Stimulated activated CD4-positive, alpha-beta T cell treated with anti-CD3 and anti-CD28 coated beads, Interleukin-4, amount 100 ng/mL, for 1 hour (primary cell): ENCODE data around the gene RANGRF.
"Not testable (repeated sequence)": the region's sequence is repeated elsewhere in the genome, so short reads cannot be mapped to it uniquely, and the experiment has no call there.

ENCODE experiments used
- DNase-seq: peaks from one replicate; pipeline ENCODE4 v3.0.0-alpha.2; 2020

Gene RANGRF, protein sequence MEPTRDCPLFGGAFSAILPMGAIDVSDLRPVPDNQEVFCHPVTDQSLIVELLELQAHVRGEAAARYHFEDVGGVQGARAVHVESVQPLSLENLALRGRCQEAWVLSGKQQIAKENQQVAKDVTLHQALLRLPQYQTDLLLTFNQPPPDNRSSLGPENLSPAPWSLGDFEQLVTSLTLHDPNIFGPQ

GRCh38 chr17:8288336-8289102 is at the start of gene RANGRF:
Gene RANGRF (plus strand): TSS chr17:8288670. CDS start chr17:8288789, 119 bp downstream.
- peak; percentile 82 for DNase-seq

- DNase-seq: no peak
Observed at GRCh38 chr17:8243827-8244226, 44.6 kb upstream of the RANGRF start.

DNA sequence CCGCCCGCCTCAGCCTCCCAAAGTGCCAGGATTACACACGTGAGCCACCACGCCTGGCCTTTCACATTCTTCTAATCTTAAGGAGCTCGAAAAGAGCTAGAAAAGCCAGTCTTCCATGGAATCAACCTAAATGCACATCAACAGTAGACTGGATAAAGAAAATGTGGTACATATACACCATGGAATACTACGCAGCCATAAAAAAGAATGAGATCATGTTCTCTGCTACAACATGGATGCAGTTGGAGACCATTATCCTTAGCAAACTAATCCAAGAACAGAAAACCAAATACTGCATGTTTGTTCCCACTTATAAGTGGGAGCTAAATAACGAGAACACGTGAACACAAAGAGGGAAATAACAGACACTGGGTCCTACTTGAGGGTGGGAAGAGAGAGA is 43.7 kb upstream of the RANGRF start:
- DNase-seq: no peak

- peak; percentile 98 for DNase-seq
Observed at GRCh38 chr17:8248751-8249607, 39.5 kb upstream of the RANGRF start, which contains the start of gene PFAS. Gene PFAS (plus strand): TSS chr17:8249289. CDS start chr17:8253938, 4,649 bp downstream.

DNA sequence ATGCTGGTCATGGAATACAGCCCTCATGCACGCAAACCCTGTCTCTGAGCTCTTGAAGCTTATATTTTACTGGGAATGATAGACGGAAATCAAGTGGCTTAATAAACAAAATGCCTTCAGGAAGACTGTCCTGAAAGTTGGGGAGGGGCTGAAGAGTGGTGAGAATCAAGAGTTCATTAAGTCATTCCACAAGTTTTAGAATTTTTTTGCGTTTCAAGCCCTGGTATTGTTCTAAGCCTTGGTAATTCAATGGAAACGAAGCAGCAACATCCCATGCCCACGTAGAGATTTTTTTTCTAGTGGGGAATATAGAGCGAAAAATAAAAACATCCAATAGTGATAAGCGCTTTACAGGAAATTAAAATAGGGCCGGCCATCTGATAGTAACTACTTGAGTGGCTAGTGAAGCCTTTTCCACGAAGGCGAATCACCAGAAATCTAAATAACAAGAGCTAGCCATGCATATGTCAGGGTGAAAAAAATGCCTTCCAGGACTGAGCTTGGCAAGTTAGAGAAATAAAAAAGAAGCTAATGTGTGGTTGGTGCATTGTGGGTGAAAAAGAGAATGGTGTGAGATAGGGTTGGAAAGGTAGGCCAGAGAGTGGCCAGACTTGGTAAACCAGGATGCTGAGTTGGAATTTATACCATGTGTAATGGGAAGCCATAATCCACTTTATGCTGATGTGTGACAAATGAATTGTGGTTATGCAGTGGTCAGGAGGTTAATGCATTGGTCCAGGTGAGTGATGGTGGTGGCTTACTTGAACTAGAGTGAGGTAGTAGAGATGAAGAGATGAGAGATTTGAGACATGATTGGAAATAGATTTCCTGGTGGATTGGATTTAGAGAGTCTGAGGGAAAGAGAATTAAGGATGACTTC is 38.6 kb upstream of the RANGRF start:
- DNase-seq: no peak

DNA sequence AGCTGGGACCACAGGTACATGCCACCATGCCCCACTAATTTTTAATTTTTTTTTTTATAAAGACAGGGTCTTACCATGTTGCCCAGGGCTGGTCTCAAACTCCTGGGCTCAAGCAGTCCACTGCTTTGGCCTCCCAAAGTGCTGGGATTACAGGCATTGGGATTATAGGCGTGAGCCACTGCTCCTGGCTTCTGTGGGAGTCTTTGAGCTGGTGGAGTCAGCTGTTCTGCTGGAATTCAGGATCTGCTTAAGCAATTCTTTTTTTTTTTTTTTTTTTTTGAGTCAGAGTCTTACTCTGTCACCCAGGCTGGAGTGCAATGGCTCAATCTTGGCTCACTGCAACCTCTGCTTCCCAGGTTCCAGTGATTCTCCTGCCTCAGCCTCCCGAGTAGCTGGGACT is 37.1 kb upstream of the RANGRF start:
- not testable (repeated sequence) for DNase-seq

- no peak for DNase-seq
Observed at GRCh38 chr17:8253801-8254200, 34.7 kb upstream of the RANGRF start.

- no peak for DNase-seq
Observed at GRCh38 chr17:8254881-8255280, 33.6 kb upstream of the RANGRF start.

DNA sequence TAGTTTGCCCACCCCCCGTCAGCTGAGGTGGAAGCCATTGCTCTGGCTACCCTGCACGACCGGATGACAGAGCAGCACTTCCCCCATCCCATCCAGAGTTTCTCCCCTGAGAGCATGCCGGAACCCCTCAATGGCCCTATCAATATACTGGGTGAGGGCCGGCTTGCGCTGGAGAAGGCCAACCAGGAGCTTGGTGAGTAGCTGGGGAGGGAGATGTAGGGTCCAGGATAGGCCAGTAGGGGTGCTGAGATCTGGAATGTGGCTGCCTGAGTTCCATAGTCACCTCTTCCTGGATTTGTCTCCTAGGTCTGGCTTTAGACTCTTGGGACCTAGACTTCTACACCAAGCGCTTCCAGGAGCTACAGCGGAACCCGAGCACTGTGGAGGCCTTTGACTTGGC is 33.0 kb upstream of the RANGRF start:
- DNase-seq: no peak

DNA sequence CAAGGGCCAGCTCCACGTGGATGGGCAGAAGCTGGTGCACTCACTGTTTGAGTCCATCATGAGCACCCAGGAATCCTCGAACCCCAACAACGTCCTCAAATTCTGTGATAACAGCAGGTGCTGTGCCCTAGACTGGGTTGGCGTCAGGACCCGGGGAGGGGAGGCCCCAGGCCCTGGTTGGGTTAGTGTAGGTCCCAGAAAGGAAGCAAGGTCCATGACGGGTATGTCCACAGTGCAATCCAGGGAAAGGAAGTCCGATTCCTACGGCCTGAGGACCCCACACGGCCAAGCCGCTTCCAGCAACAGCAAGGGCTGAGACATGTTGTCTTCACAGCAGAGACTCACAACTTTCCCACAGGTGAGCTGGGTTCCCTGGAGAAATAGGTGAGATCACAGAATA is 32.2 kb upstream of the RANGRF start:
- no peak for DNase-seq

GRCh38 chr17:8256691-8257090 is 31.8 kb upstream of the RANGRF start:
- DNase-seq: no peak

- DNase-seq: no peak
Observed at GRCh38 chr17:8257801-8258200, 30.7 kb upstream of the RANGRF start.

- DNase-seq: no peak
Observed at GRCh38 chr17:8264320-8264719, 24.1 kb upstream of the RANGRF start.

- no peak for DNase-seq
Observed at GRCh38 chr17:8264836-8265542, 23.5 kb upstream of the RANGRF start.

DNA sequence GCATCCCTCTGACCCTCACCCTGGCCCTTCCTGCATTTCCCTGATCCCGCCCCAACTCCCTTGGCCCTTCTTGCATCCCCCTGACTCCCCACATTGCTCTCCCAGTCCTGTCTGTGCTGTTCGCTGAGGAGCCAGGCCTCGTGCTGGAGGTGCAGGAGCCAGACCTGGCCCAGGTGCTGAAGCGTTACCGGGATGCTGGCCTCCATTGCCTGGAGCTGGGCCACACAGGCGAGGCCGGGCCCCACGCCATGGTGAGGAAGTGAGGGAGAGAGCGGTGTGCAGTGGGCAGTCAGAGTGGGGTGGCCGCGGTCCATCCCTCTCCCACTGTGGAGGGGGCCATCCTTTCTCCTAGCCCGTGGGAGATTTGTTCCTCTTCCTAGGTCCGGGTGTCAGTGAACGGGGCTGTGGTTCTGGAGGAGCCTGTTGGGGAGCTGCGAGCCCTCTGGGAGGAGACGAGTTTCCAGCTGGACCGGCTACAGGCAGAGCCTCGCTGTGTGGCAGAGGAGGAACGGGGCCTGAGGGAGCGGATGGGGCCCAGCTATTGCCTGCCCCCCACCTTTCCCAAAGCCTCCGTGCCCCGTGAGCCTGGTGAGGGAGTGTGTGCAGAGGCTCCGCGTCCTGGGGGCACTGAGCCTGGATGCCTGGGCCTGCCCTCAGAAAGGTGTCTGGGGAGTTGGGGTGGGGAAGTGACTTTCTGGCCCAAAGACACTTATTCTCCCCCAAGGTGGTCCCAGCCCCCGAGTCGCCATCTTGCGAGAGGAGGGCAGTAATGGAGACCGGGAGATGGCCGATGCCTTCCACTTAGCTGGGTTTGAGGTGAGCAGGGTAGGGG is 21.6 kb upstream of the RANGRF start:
- DNase-seq: no peak

GRCh38 chr17:8267480-8268147 is 20.9 kb upstream of the RANGRF start:
- no peak for DNase-seq

DNA sequence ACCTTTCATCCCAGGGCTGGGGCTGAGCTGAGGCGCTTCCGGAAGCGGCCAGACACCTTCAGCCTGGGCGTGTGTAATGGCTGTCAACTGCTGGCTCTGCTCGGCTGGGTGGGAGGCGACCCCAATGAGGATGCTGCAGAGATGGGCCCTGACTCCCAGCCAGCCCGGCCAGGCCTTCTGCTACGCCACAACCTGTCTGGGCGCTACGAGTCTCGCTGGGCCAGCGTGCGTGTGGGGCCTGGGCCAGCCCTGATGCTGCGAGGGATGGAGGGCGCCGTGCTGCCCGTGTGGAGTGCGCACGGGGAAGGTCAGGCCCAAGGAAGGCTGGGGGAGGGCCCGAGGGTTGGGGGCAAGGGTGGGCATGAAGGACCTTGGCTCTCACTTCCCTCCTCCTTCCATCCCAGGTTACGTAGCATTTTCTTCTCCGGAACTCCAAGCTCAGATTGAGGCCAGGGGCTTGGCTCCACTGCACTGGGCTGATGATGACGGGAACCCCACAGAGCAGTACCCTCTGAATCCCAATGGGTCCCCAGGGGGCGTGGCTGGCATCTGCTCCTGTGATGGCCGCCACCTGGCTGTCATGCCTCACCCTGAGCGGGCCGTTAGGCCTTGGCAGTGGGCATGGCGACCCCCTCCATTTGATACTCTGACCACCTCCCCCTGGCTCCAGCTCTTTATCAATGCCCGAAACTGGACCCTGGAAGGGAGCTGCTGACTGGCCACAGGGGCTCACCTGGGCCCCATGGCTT is 19.7 kb upstream of the RANGRF start:
- DNase-seq: no peak

DNA sequence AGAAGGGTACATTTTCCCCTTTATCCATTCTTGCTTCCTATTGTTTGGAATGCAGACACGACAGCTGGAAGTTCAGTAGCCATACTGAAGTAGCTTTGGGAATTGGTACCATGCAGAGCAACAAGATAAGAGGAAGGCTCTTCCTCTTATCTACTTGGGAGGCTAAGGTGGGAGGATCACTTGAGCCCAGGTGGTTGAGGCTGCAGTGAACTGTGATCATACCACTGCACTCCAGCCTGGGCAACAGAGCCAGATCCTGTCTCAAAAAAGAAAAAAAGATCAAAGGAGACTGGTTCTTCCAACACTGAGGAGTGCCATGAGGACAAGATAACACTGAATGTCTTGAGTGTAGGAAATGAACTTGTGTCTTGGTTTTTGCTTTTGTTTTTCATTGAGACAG is 16.0 kb upstream of the RANGRF start:
- DNase-seq: no peak

DNA sequence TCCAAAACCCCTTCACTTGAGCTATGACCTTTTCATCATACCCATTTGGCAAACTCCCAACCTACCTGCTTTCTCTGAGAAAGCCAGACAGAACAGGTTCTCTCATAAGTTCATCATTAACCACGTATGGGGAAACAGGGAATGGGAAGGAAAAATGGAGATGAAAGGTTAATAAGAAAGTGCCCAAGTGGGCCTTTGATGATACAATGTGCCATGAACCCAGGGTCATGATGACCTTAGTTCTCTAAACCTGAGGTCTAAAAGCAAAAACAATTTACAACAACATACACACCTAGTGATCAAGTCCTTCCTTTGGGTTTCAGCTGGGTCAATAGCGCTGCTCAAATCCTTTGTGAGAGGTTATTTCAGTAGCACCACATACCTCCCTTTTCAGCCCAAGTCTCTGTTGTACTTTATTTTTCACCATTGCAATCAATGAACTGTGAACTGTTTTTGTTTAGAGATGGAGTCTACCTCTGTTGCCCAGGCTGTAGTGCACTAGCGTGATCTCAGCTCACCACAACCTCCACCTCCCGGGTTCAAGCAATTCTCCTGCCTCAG is 14.5 kb upstream of the RANGRF start:
- DNase-seq: no peak
